Parathyroid adenoma (tissue), 2 donors: ENCODE results near the gene SMCO2.

ENCODE experiments used
- H2AFZ ChIP-seq: fragments of 300-600 bp; sonication (generic); one replicate; pipeline ENCODE4 v1.7.0; 2017; ENCODE audit warnings: antibody characterized with exemption, mild to moderate bottlenecking
- H3K27ac ChIP-seq: fragments of 300-600 bp; sonication (generic); one replicate; pipeline ENCODE4 v1.7.0; 2017
- H3K27me3 ChIP-seq: fragments of 300-600 bp; sonication (generic); one replicate; pipeline ENCODE4 v1.7.0; 2017; ENCODE audit warnings: low read length; ENCODE audit not compliant: control insufficient read depth, insufficient read depth
- H3K36me3 ChIP-seq: fragments of 300-600 bp; sonication (generic); one replicate; pipeline ENCODE4 v1.7.0; 2017; ENCODE audit warnings: low read length; ENCODE audit not compliant: control insufficient read depth, insufficient read depth
- H3K4me1 ChIP-seq: fragments of 300-600 bp; sonication (generic); one replicate; pipeline ENCODE4 v1.7.0; 2017; ENCODE audit warnings: control low read depth
- H3K4me2 ChIP-seq: fragments of 300-600 bp; sonication (generic); one replicate; pipeline ENCODE4 v1.7.0; 2017; ENCODE audit warnings: low read length
- H3K4me3 ChIP-seq: fragments of 300-600 bp; sonication (generic); one replicate; pipeline ENCODE4 v1.7.0; 2017; ENCODE audit warnings: low read depth, low read length
- H3K79me2 ChIP-seq: fragments of 300-600 bp; sonication (generic); one replicate; pipeline ENCODE4 v1.7.0; 2017; ENCODE audit warnings: control low read depth
- H3K9ac ChIP-seq: fragments of 300-600 bp; sonication (generic); one replicate; pipeline ENCODE4 v1.7.0; 2017; ENCODE audit warnings: mild to moderate bottlenecking
- H3K9me3 ChIP-seq: fragments of 300-600 bp; sonication (generic); one replicate; pipeline ENCODE4 v1.7.0; 2017; ENCODE audit warnings: low read length; ENCODE audit not compliant: control insufficient read depth
- CTCF ChIP-seq: fragments of 300-600 bp; sonication (generic); IDR thresholded peaks from one replicate; pipeline ENCODE4 v1.7.0; 2017; ENCODE audit warnings: antibody characterized with exemption, mild to moderate bottlenecking
- donor health status: primary hyperparathyroidism.

Gene SMCO2

DNA sequence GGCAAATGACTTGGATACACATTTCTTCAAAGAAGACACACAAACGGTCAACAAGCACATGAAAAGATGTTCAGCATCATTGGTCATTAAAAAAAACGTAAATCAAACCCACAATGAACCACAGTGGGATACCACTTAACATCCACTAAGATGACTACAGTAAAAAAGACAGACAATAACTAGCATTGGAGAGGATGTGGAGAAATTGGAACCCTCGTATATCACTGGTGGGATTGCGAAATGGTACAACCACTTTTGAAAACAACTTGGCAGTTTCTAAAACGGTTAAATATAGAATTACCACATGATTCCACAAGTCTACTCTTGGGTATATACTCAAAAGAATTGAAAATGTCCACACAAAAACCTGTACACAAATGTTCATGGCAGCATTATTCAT lies 52.2 kb downstream of the SMCO2 start:
- Histone ChIP-seq H3K27ac (no peak overlapping the region), H3K4me3 (no peak overlapping the region), H3K9ac (no peak overlapping the region), H3K79me2 (no peaks in the 10 kb centered on the region), H3K4me1 (no peaks in the 10 kb centered on the region), H3K4me2 (no peak overlapping the region), H2AFZ (no peak overlapping the region), H3K27me3 (no peaks in the 10 kb centered on the region), H3K36me3 (no peaks in the 10 kb centered on the region), H3K9me3 (no peaks in the 10 kb centered on the region)
- TF ChIP-seq CTCF, result no peak

DNA sequence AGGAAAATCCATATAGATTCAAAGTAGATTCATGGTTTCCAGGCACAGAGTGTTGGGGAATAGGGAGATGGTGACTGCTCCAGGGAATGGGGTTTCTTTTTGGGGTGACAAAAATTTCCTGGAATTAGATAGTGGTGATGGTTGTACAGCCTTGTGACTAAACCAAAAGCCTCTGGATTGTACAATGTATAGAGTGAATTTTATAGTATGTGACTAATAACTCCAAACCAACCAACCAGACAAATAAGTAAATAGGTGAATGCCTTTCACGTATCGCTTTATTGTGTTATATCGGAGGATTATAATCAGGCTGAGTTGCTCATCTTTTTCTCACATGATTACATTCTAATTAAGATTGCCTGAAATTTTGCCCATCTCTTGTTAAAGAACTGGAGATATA lies 52.8 kb downstream of the SMCO2 start:
- Histone ChIP-seq H3K27ac (no peak overlapping the region), H3K36me3 (no peaks in the 10 kb centered on the region), H3K4me1 (no peaks in the 10 kb centered on the region), H3K9ac (no peak overlapping the region), H3K27me3 (no peaks in the 10 kb centered on the region), H3K9me3 (no peaks in the 10 kb centered on the region), H3K79me2 (no peaks in the 10 kb centered on the region), H3K4me3 (no peak overlapping the region), H2AFZ (no peak overlapping the region), H3K4me2 (no peak overlapping the region)
- TF ChIP-seq CTCF, result no peak

DNA sequence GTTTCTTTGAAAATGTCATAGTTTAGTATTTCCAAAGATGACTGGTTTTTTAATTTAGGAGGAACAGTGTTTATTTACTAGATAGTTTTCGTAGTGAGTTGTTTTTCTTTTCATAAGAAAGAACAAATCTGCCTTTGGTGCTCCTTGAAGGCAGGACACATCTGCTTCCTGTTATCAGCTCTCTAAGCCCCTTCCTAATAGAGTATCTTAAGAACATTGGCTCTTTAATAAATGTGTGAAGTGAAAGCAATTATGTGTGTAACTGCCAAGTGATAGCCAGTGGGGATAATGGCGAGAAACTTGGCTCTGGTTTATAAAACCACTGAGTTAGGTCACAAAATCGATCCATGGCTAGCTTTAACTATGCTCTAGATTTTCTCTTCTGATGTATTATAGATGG lies 54.0 kb downstream of the SMCO2 start:
- Histone ChIP-seq H2AFZ (no peak overlapping the region), H3K9ac (no peak overlapping the region), H3K79me2 (no peaks in the 10 kb centered on the region), H3K27ac (no peak overlapping the region), H3K27me3 (no peaks in the 10 kb centered on the region), H3K9me3 (no peaks in the 10 kb centered on the region), H3K4me1 (no peaks in the 10 kb centered on the region), H3K36me3 (no peaks in the 10 kb centered on the region), H3K4me2 (no peak overlapping the region), H3K4me3 (no peak overlapping the region)
- no peak for TF ChIP-seq CTCF

GRCh38 chr12:27502021-27502435 lies 55.5 kb downstream of the SMCO2 start:
- no peak overlapping the region for H3K4me2 ChIP-seq
- H3K27me3 ChIP-seq, result no peaks in the 10 kb centered on the region
- H3K9ac ChIP-seq, result no peak overlapping the region
- no peaks in the 10 kb centered on the region for H3K79me2 ChIP-seq
- no peak overlapping the region for H3K27ac ChIP-seq
- TF ChIP-seq CTCF, result no peak
- no peaks in the 10 kb centered on the region for H3K9me3 ChIP-seq
- no peak overlapping the region for H2AFZ ChIP-seq
- H3K36me3 ChIP-seq, result no peaks in the 10 kb centered on the region
- H3K4me1 ChIP-seq, result no peaks in the 10 kb centered on the region
- H3K4me3 ChIP-seq, result no peak overlapping the region

GRCh38 chr12:27504507-27504906 lies 58.0 kb downstream of the SMCO2 start:
- Histone ChIP-seq H3K27ac (no peak overlapping the region), H2AFZ (no peak overlapping the region)

More at GRCh38 chr12:27504507-27504906, 58.0 kb downstream of the SMCO2 start:
- Histone ChIP-seq H3K4me2 (no peak overlapping the region), H3K27me3 (no peaks in the 10 kb centered on the region), H3K9me3 (no peaks in the 10 kb centered on the region), H3K79me2 (no peaks in the 10 kb centered on the region), H3K4me3 (no peak overlapping the region), H3K36me3 (no peaks in the 10 kb centered on the region), H3K4me1 (no peaks in the 10 kb centered on the region), H3K9ac (no peak overlapping the region)
- TF ChIP-seq CTCF, result no peak
